Transverse colon (tissue), 4 donors: ENCODE results near the gene ELAVL1.

ENCODE experiments used
- CTCF ChIP-seq, 5 experiments: fragments of 200-600 bp in 3 of 5; fragments of 450-650 bp in 2 of 5; sonication (generic) in 3 of 5; IDR thresholded peaks; 1 replicate in 2 of 5; 2 replicates in 3 of 5; pipeline ENCODE4 v1.5.1; 2016 to 2017; ENCODE audit warnings: antibody characterized with exemption in 5 of 5, inconsistent platforms in 3 of 5, mild to moderate bottlenecking in 2 of 5, moderate library complexity in 1 of 5
- POLR2A ChIP-seq: fragments of 450-650 bp; IDR thresholded peaks from one replicate; pipeline ENCODE4 v1.6.1; 2016; ENCODE audit warnings: antibody characterized with exemption, mild to moderate bottlenecking, moderate library complexity
- POLR2AphosphoS5 ChIP-seq, 3 donors: sonication (generic); formaldehyde crosslinking; IDR thresholded peaks; one replicate each; pipeline ENCODE4 v1.6.1; 2016; ENCODE audit warnings: antibody characterized with exemption in 3 of 3

- TF ChIP-seq POLR2AphosphoS5 (IDR thresholded peaks at IDR 0.05), result no peak
- TF ChIP-seq POLR2A, result no peak
- no peak for TF ChIP-seq CTCF (IDR thresholded peaks at IDR 0.05)
These were observed 22.8 kb downstream of the ELAVL1 start for GRCh38 chr19:7982651-7983099.
